GM06990 (cell line): ENCODE results near the gene NCOA1.

Experiments
- DNase-seq: peaks from one replicate; pipeline ENCODE4 v3.0.0-alpha.2; 2011; ENCODE audit not compliant: insufficient read length; ENCODE audit errors: extremely low read depth
- H3K27me3 ChIP-seq: replicated peaks from 2 replicates; pipeline ENCODE4 v1.6.0; 2011; ENCODE audit warnings: low read length; ENCODE audit not compliant: control insufficient read depth, insufficient read depth
- H3K36me3 ChIP-seq: 2 replicates; pipeline ENCODE4 v1.5.1; 2011; ENCODE audit warnings: low read length; ENCODE audit not compliant: control insufficient read depth, insufficient read depth
- H3K4me3 ChIP-seq: replicated peaks from 2 replicates; pipeline ENCODE4 v1.5.1; 2011; ENCODE audit warnings: low read depth, mild to moderate bottlenecking, control low read depth, low read length
- TF ChIP-seq, protein P1 (sequence below): IDR thresholded peaks from 2 replicates; pipeline ENCODE4 v1.5.1; 2011; ENCODE audit warnings: low read length, control low read depth, mild to moderate bottlenecking, inconsistent platforms; ENCODE audit not compliant: insufficient read depth, poor library complexity, severe bottlenecking

The NCOA1 gene

DNA sequence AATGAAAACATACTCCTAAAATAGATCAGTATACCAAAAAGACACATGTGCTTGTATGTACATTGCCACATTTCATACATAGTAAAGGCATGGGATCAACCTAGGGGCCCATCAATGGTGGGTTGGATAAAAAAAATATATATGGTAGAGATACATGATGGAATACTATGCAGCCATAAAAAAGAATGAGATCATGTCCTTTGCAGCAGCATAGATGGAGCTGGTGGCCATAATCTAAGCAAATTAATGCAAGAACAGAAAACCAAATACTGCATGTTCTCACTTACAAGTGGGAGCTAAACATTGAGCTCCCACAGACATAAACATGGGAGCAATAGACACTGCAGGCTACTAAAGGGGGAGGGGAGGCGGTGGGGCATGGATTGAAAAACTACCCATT, 18.6 kb upstream of the NCOA1 start:
- TF ChIP-seq, protein P1, sequence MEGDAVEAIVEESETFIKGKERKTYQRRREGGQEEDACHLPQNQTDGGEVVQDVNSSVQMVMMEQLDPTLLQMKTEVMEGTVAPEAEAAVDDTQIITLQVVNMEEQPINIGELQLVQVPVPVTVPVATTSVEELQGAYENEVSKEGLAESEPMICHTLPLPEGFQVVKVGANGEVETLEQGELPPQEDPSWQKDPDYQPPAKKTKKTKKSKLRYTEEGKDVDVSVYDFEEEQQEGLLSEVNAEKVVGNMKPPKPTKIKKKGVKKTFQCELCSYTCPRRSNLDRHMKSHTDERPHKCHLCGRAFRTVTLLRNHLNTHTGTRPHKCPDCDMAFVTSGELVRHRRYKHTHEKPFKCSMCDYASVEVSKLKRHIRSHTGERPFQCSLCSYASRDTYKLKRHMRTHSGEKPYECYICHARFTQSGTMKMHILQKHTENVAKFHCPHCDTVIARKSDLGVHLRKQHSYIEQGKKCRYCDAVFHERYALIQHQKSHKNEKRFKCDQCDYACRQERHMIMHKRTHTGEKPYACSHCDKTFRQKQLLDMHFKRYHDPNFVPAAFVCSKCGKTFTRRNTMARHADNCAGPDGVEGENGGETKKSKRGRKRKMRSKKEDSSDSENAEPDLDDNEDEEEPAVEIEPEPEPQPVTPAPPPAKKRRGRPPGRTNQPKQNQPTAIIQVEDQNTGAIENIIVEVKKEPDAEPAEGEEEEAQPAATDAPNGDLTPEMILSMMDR = no peak
- H3K36me3 ChIP-seq = no peaks in the 10 kb centered on the region
- DNase-seq = no peak

DNA sequence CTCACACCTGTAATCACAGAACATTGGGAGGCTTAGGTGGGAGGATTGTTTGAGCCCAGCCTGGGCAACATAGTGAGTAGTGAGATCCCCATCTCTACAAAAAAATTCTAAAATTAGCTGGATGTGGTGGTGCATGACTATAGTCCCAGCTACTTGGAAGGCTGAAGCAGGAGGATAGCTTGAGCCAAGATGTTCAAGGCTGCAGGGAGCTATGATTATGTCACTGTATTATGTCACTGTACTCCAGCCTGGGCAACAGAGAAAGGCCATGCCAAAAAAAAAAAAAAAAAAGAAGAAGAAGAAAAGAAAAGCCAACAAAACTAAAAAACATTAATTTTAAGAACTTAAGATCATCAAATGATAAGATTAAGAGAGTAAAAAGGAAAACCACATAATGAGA, 17.4 kb upstream of the NCOA1 start:
- no peak overlapping the region for H3K4me3 ChIP-seq

More for the DNA sequence above, 18.6 kb upstream of the NCOA1 start:
- no peak overlapping the region for H3K4me3 ChIP-seq
- no peaks in the 10 kb centered on the region for H3K27me3 ChIP-seq

DNA sequence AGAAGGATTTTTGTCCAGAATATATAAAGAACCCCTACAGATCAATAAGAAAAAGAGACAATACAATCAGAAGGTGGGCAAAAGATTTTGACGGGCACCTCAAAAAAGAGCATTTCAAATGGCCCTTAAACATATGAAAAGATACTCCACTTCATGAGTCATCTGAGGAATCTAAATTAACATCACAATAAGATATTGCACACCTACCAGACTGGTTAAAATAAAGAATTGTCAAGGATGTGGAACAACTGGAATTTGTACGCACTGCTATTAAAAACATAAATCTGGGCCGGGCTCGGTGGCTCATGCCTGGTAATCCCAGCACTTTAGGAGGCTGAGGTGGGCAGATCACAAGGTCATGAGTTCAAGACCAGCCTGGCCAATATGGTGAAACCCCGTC, 17.0 kb upstream of the NCOA1 start:
- no peak overlapping the region for H3K4me3 ChIP-seq
- no peaks in the 10 kb centered on the region for H3K27me3 ChIP-seq
- TF ChIP-seq, protein P1 = no peak
- no peak for DNase-seq
- H3K36me3 ChIP-seq = no peaks in the 10 kb centered on the region

More for the DNA sequence above, 17.4 kb upstream of the NCOA1 start:
- DNase-seq = no peak
- TF ChIP-seq, protein P1 = no peak
- no peaks in the 10 kb centered on the region for H3K27me3 ChIP-seq
- H3K36me3 ChIP-seq = no peaks in the 10 kb centered on the region

DNA sequence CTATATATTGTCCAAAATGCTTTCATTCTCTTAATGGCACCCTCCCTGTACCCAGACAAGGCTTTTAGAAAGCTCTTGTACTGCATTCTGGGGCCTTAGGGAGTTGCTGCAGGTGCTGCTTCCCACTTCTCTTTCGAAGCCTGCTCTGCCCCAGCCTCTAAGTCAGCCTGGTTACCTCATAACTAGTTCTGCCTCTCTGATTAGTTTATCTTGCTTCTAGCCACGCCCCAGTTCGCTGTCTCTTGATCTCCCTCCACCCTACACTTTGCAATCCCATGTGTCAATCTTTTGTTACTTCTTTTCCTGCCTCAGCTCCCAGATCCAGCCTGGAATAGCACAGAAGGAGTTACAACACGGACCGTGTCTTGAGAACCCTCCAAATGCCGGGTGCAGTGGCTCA, 13.8 kb upstream of the NCOA1 start:
- no peak overlapping the region for H3K4me3 ChIP-seq
- no peaks in the 10 kb centered on the region for H3K36me3 ChIP-seq
- no peak for DNase-seq
- TF ChIP-seq, protein P1 = no peak
- no peaks in the 10 kb centered on the region for H3K27me3 ChIP-seq

DNA sequence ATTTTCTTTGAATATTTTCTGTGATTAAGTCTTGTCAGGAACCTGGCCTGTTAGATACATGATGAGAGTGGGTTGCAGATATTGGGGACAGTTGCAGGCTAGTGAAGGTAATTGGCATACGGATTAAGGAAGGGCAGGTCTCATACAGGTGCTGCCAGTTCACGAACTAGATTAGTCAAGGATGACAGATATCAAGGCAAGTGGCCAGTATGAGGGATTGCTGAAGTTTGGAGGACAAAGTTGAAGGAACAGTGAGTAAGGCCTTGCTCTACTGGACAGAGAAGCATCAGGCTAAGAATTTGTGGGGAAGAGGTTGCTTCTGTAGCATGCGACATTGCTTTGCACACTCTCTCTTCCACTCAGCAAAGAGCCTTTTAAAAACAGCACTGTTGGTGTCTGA, 12.8 kb upstream of the NCOA1 start:
- DNase-seq = no peak
- H3K4me3 ChIP-seq = no peak overlapping the region
- TF ChIP-seq, protein P1 = no peak
- no peaks in the 10 kb centered on the region for H3K36me3 ChIP-seq
- no peaks in the 10 kb centered on the region for H3K27me3 ChIP-seq

DNA sequence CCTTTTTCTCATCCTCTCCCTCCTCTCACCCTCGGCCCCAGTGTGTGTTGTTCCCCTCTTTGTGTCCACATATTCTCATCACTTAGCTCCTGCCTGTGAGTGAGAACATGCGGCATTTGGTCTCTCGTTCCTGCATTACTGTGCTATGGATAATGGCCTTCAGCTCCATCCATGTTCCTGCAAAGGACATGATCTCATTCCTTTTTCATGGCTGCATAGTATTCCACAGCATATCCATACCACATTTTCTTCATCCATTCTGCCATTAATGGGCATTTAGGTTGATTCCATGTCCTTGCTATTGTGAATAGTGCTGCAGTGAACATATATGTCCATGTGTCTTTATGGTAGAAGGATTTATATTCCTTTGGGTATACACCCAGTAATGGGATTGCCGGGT, 10.8 kb upstream of the NCOA1 start:
- no peak for DNase-seq

More for the DNA sequence above, 10.8 kb upstream of the NCOA1 start:
- no peaks in the 10 kb centered on the region for H3K27me3 ChIP-seq
- H3K36me3 ChIP-seq = no peaks in the 10 kb centered on the region
- H3K4me3 ChIP-seq = no peak overlapping the region
- TF ChIP-seq, protein P1 = no peak
